ENCODE results near the gene KSR1.
"Not testable (repeated sequence)": the region's sequence is repeated elsewhere in the genome, so short reads cannot be mapped to it uniquely, and the experiment has no call there.

The KSR1 gene

DNA sequence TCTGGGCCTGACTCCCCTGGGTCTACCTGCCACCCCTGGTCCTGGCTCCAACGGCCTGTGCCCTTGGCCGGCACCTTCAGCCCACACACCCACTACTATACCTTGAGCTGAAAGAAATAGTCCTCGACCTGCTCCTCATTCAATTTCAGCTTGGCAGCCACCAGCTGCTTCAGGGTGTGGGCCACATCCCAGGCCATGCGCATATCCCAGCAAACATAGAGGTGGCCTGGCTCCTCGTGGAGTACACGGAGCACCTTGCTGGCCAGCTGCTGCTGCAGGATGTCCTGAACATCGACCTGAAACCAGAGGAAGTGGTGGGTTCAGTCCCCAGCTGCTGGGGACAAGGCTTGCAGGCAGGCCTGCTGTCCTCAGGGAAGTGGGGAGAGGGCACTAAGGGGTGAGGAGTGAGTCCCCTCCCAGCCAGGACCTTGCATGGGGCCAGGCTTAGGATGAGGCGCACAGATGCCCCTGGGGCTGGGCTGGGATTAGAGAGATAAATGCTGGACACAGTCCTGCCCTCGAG, 197.3 kb downstream of the KSR1 start:
- H3K36me3 ChIP-seq (ENCODE audit: control insufficient read depth in 5 of 5, insufficient read depth in 5 of 5, low read length in 5 of 5) = not testable (repeated sequence)

DNA sequence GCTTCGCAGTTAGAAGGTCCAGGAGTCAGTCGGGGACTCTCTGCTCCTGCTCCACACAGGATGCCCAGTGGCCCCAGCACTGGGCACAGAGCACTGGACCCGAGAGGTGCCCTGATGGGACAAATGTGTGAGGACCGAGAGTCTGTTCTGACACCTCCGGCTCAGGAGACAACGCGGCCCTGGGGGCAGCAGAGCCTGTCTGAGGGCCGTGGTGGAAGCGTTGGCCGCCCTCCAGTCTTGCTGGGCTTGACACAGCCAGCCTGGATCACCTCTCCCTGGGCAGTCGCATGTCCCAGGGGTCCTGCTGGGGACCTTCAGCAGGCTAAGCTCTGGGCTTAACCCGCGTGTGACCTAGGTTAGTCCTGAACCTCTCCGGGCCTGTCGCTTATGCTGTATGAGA, 197.9 kb downstream of the KSR1 start:
- H3K4me3 ChIP-seq (ENCODE audit: low read depth in 1 of 5, low read length in 5 of 5) = no peak overlapping the region
- H3K36me3 ChIP-seq (ENCODE audit: control insufficient read depth in 5 of 5, insufficient read depth in 5 of 5, low read length in 5 of 5) = no peaks in the 10 kb centered on the region
- no peaks in the 10 kb centered on the region for H3K9me3 ChIP-seq (ENCODE audit: control insufficient read depth in 5 of 5, low read length in 5 of 5)
- H3K27ac ChIP-seq (ENCODE audit: low read depth, low read length) = no peak overlapping the region
- no peak overlapping the region for H3K9ac ChIP-seq (ENCODE audit: low read length in 5 of 5)
- no peaks in the 10 kb centered on the region for H3K27me3 ChIP-seq (ENCODE audit: control insufficient read depth in 5 of 5, insufficient read depth in 4 of 5, low read length in 5 of 5)
- H3K4me1 ChIP-seq (ENCODE audit: control insufficient read depth in 5 of 5, insufficient read depth in 5 of 5, low read length in 5 of 5) = peaks cover 0 to 20% (median 3%) of the 10 kb centered on the region in 5 donors

More for the DNA sequence above, 197.3 kb downstream of the KSR1 start:
- not testable (repeated sequence) for H3K9me3 ChIP-seq (ENCODE audit: control insufficient read depth in 5 of 5, low read length in 5 of 5); H3K4me3 ChIP-seq (ENCODE audit: low read depth in 1 of 5, low read length in 5 of 5); H3K27me3 ChIP-seq (ENCODE audit: control insufficient read depth in 5 of 5, insufficient read depth in 4 of 5, low read length in 5 of 5); H3K27ac ChIP-seq (ENCODE audit: low read depth, low read length); H3K9ac ChIP-seq (ENCODE audit: low read length in 5 of 5)
- peaks cover 0 to 20% (median 3%) of the 10 kb centered on the region in 5 donors for H3K4me1 ChIP-seq (ENCODE audit: control insufficient read depth in 5 of 5, insufficient read depth in 5 of 5, low read length in 5 of 5)

DNA sequence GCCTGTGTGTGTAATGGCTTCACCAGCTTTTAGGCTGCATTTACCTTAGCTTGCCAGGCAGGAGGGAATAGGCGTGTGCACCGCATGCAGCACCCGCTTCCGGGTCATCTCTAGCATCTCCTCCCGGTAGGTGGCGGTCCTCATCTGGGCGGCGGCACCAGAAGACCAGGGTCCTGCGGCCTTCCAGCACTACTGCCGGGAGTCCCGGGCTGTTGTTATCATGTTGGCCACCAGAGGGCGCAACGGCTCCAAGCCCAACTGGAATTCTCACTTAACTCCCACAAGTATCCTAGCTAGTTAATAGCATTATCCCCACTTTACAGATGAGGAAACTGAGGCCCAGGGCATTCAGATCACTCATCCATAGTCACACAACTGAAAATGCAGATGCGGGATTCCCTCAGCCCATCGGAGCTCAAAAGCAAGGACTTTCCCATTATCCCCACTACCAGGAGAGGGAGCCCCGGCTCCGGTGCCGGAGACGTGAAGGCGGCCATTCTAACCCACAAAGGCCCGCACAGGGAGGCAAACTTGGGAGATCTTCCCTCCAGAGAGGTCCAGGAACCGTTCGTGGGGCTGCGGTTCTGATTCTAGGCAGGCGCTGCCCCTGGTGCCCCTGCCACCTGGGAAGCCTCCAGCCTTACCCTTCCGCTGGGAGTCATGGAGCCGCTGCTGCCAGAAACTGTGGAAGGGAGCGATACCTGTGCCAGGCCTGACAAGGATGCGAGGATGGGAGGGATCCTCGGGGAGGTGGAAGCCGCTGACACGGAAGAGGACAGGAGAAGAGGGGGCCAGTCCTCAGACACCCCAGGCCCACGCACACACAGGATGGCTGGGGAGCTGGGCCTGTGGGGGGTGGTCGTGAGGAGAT, 198.6 kb downstream of the KSR1 start:
- H3K9me3 ChIP-seq (ENCODE audit: control insufficient read depth in 5 of 5, low read length in 5 of 5) = no peaks in the 10 kb centered on the region
- H3K36me3 ChIP-seq (ENCODE audit: control insufficient read depth in 5 of 5, insufficient read depth in 5 of 5, low read length in 5 of 5) = no peaks in the 10 kb centered on the region
- H3K4me1 ChIP-seq (ENCODE audit: control insufficient read depth in 5 of 5, insufficient read depth in 5 of 5, low read length in 5 of 5) = peaks cover 0 to 15% (median 2%) of the 10 kb centered on the region in 5 donors
- no peak overlapping the region for H3K9ac ChIP-seq (ENCODE audit: low read length in 5 of 5)
- H3K27ac ChIP-seq (ENCODE audit: low read depth, low read length) = no peak overlapping the region
- H3K4me3 ChIP-seq (ENCODE audit: low read depth in 1 of 5, low read length in 5 of 5) = no peak overlapping the region
- H3K27me3 ChIP-seq (ENCODE audit: control insufficient read depth in 5 of 5, insufficient read depth in 4 of 5, low read length in 5 of 5) = no peaks in the 10 kb centered on the region

DNA sequence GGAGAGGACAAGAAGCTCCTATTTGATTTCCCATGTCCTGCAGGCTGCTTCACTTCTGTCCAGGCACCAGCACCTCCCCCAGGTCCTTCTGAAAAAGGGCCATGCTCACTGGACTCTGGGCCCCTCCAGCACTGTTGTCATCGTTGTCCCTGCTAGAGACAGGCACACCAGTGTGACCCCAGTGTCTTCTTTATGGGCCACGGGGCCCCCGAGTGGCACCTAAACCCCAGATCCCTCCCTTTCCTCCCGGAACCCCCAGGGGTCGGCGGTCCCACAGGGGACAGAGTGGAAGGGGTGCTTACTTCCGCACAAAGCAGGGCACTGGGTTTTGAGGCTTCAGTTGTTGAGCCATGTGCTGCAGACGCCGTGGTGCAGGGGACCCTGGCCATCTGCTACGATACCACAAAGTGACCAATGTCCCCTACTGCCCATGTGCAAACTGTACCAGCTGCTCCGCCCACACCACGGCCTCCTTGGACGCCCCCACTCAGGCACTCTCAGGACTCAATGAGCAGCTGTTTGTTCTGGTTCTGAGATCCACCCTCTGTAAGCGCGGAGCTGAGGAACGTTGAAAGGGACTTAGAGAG, 199.4 kb downstream of the KSR1 start:
- not testable (repeated sequence) for H3K36me3 ChIP-seq (ENCODE audit: control insufficient read depth in 5 of 5, insufficient read depth in 5 of 5, low read length in 5 of 5); H3K27ac ChIP-seq (ENCODE audit: low read depth, low read length); H3K9me3 ChIP-seq (ENCODE audit: control insufficient read depth in 5 of 5, low read length in 5 of 5); H3K4me3 ChIP-seq (ENCODE audit: low read depth in 1 of 5, low read length in 5 of 5); H3K9ac ChIP-seq (ENCODE audit: low read length in 5 of 5); H3K27me3 ChIP-seq (ENCODE audit: control insufficient read depth in 5 of 5, insufficient read depth in 4 of 5, low read length in 5 of 5)
- H3K4me1 ChIP-seq (ENCODE audit: control insufficient read depth in 5 of 5, insufficient read depth in 5 of 5, low read length in 5 of 5) = peaks cover 0 to 10% (median 0%) of the 10 kb centered on the region in 5 donors

DNA sequence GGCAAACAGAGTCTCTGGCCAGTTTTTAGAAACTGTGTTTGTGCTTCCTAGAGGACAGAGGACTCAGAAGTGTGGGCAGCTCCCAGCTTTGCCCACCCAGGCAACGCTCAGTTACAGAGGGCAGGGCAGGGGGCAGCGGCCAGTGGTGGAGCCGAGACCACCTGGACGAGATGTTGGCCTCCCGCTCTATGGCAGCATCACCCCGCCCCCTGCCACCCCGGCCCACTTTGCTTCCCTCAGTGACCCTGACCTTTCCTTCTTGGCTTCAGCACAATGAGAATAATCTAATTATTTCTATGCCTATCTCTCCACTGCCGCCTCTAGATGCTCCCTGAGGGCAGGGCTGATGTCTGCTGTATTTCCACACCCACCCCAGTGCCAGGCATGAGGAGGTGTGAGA, 200.4 kb downstream of the KSR1 start:
- not testable (repeated sequence) for H3K9ac ChIP-seq (ENCODE audit: low read length in 5 of 5); H3K4me3 ChIP-seq (ENCODE audit: low read depth in 1 of 5, low read length in 5 of 5); H3K36me3 ChIP-seq (ENCODE audit: control insufficient read depth in 5 of 5, insufficient read depth in 5 of 5, low read length in 5 of 5); H3K4me1 ChIP-seq (ENCODE audit: control insufficient read depth in 5 of 5, insufficient read depth in 5 of 5, low read length in 5 of 5); H3K27ac ChIP-seq (ENCODE audit: low read depth, low read length); H3K9me3 ChIP-seq (ENCODE audit: control insufficient read depth in 5 of 5, low read length in 5 of 5); H3K27me3 ChIP-seq (ENCODE audit: control insufficient read depth in 5 of 5, insufficient read depth in 4 of 5, low read length in 5 of 5)

DNA sequence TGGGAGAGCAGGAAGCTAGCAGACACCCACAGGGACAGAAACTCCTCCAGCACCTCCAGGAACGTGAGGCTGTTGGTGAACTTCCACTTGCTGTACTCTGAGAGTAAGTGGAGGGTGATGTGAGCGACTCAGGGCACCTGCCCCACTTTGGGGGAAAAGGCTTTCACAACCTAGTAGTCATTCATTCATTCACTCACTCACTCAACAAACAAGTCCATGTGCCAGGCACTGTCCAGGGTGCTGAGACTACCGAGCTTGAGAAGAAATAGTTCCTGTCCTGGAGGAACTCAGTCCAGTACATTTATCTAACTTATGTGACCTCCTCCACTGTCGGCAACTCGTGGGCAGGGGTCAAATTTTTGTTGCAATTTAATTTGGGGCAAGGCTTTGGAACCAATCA, 201.4 kb downstream of the KSR1 start:
- Histone ChIP-seq H3K27me3 (ENCODE audit: control insufficient read depth in 5 of 5, insufficient read depth in 4 of 5, low read length in 5 of 5) (no peaks in the 10 kb centered on the region), H3K9ac (ENCODE audit: low read length in 5 of 5) (no peak overlapping the region), H3K4me3 (ENCODE audit: low read depth in 1 of 5, low read length in 5 of 5) (no peak overlapping the region), H3K4me1 (ENCODE audit: control insufficient read depth in 5 of 5, insufficient read depth in 5 of 5, low read length in 5 of 5) (peaks cover 0 to 3% (median 0%) of the 10 kb centered on the region in 5 donors), H3K9me3 (ENCODE audit: control insufficient read depth in 5 of 5, low read length in 5 of 5) (no peaks in the 10 kb centered on the region), H3K36me3 (ENCODE audit: control insufficient read depth in 5 of 5, insufficient read depth in 5 of 5, low read length in 5 of 5) (no peaks in the 10 kb centered on the region), H3K27ac (ENCODE audit: low read depth, low read length) (no peak overlapping the region)

DNA sequence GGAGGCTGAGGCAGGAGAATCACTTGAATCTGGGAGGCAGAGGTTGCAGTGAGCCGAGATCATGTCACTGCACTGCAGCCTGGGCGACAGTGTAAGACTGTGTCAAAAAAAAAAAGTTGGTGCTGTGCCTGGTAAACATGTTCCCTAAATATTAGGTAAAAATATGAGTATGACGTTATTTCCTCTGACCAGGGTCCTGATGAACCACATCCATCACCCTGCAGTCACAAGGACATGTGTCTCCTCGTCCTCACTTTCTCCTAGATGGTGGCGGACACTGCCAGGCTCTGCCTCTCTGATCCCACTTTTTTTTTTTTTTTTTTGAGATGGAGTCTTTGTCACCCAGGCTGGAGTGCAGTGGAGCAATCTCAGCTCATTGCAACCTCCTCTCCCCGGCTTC, 203.4 kb downstream of the KSR1 start:
- Histone ChIP-seq H3K27me3 (ENCODE audit: control insufficient read depth in 5 of 5, insufficient read depth in 4 of 5, low read length in 5 of 5) (no peaks in the 10 kb centered on the region), H3K9ac (ENCODE audit: low read length in 5 of 5) (no peak overlapping the region), H3K9me3 (ENCODE audit: control insufficient read depth in 5 of 5, low read length in 5 of 5) (no peaks in the 10 kb centered on the region), H3K4me1 (ENCODE audit: control insufficient read depth in 5 of 5, insufficient read depth in 5 of 5, low read length in 5 of 5) (peaks cover 0 to under 1% (median 0%) of the 10 kb centered on the region in 5 donors), H3K36me3 (ENCODE audit: control insufficient read depth in 5 of 5, insufficient read depth in 5 of 5, low read length in 5 of 5) (no peaks in the 10 kb centered on the region), H3K4me3 (ENCODE audit: low read depth in 1 of 5, low read length in 5 of 5) (no peak overlapping the region), H3K27ac (ENCODE audit: low read depth, low read length) (no peak overlapping the region)

DNA sequence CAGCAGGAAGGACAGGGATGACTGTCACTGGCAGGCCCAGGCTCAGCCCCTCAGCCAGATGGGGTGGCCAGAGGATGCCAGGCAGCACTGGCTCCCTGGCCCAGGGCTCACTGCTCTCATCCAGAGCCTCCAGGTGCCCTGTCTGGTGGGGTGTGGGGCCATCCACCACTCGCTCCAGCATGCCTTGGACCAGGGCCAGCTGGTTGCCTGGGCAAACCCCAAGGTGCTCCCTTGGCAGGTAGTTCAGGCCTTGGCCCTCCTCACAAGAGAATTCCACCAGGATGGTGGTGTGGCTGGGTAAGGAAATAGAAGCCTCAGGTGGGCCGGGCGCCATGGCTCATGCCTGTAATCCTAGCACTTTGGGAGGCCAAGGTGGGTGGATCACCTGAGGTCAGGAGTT, 204.2 kb downstream of the KSR1 start:
- Histone ChIP-seq H3K36me3 (ENCODE audit: control insufficient read depth in 5 of 5, insufficient read depth in 5 of 5, low read length in 5 of 5) (no peaks in the 10 kb centered on the region), H3K9me3 (ENCODE audit: control insufficient read depth in 5 of 5, low read length in 5 of 5) (no peaks in the 10 kb centered on the region), H3K4me1 (ENCODE audit: control insufficient read depth in 5 of 5, insufficient read depth in 5 of 5, low read length in 5 of 5) (no peaks in the 10 kb centered on the region), H3K4me3 (ENCODE audit: low read depth in 1 of 5, low read length in 5 of 5) (no peak overlapping the region), H3K9ac (ENCODE audit: low read length in 5 of 5) (no peak overlapping the region), H3K27me3 (ENCODE audit: control insufficient read depth in 5 of 5, insufficient read depth in 4 of 5, low read length in 5 of 5) (no peaks in the 10 kb centered on the region), H3K27ac (ENCODE audit: low read depth, low read length) (no peak overlapping the region)

DNA sequence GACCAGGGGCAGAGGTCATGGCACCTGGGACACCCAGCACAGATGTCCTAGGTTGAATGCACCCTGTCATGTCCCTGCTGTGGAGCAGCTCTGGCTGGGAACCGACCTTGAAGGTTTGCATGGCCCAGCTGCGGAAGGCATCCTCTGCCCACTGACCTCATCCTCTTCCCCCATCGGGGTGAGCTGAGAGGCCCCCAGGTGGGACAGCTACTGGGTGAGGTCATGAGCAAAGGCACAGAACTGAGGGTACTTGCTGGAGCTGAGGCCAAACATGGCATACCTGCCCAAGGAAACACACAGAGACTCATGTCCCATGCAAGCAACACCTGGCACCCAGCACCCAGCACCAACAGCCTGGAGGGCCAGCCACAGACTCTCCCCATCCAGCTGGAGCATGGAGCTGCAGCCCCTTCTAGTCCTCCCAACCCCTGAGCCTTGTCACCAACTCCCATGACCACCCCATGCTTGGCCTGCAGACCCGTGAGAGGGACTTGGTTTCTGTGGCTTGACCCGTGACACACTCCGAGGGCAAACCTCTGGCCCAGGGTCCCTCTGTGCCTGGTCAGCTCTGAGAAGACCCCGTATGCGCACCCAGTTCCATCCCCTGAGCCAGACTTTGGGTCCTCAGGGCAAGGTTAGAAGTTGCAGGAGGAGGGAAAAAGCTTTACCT, 207.8 kb downstream of the KSR1 start:
- Histone ChIP-seq H3K36me3 (ENCODE audit: control insufficient read depth in 5 of 5, insufficient read depth in 5 of 5, low read length in 5 of 5) (no peaks in the 10 kb centered on the region), H3K9me3 (ENCODE audit: control insufficient read depth in 5 of 5, low read length in 5 of 5) (no peaks in the 10 kb centered on the region), H3K27me3 (ENCODE audit: control insufficient read depth in 5 of 5, insufficient read depth in 4 of 5, low read length in 5 of 5) (no peaks in the 10 kb centered on the region), H3K4me1 (ENCODE audit: control insufficient read depth in 5 of 5, insufficient read depth in 5 of 5, low read length in 5 of 5) (no peaks in the 10 kb centered on the region), H3K9ac (ENCODE audit: low read length in 5 of 5) (no peak overlapping the region), H3K4me3 (ENCODE audit: low read depth in 1 of 5, low read length in 5 of 5) (no peak overlapping the region), H3K27ac (ENCODE audit: low read depth, low read length) (no peak overlapping the region)

DNA sequence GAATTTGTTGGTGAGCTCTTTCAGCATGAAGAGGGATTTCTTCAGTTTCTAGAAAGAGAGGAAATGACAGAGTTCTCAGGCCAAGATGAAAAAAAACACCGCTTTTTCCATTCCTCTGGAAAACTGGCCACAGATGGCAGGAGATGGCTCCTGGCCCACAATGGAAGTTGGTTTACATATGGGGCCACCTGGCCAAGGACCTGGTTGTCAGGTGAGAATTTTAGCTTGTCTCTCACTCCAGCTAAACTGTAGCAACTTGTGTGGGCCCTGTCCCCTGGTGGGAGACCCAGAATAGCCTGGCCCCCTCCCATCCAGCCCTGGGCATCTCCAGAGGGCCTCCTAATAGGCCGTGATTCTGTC, 208.3 kb downstream of the KSR1 start:
- H3K27me3 ChIP-seq (ENCODE audit: control insufficient read depth in 5 of 5, insufficient read depth in 4 of 5, low read length in 5 of 5) = no peaks in the 10 kb centered on the region

More for the DNA sequence above, 208.3 kb downstream of the KSR1 start:
- no peaks in the 10 kb centered on the region for H3K36me3 ChIP-seq (ENCODE audit: control insufficient read depth in 5 of 5, insufficient read depth in 5 of 5, low read length in 5 of 5)
- H3K4me3 ChIP-seq (ENCODE audit: low read depth in 1 of 5, low read length in 5 of 5) = no peak overlapping the region
- H3K4me1 ChIP-seq (ENCODE audit: control insufficient read depth in 5 of 5, insufficient read depth in 5 of 5, low read length in 5 of 5) = peaks cover 0 to 2% (median 0%) of the 10 kb centered on the region in 5 donors
- no peak overlapping the region for H3K9ac ChIP-seq (ENCODE audit: low read length in 5 of 5)
- H3K27ac ChIP-seq (ENCODE audit: low read depth, low read length) = no peak overlapping the region
- H3K9me3 ChIP-seq (ENCODE audit: control insufficient read depth in 5 of 5, low read length in 5 of 5) = no peaks in the 10 kb centered on the region

Measured in subcutaneous abdominal adipose tissue (tissue), 5 donors.